HG03432 (cell line): ENCODE results near the gene TMSB10.
"Not testable (repeated sequence)": the region's sequence is repeated elsewhere in the genome, so short reads cannot be mapped to it uniquely, and the experiment has no call there.

Experiments
- ATAC-seq: cut with Tn5 transposase; IDR thresholded peaks from one replicate; pipeline ENCODE4 v1.9.1; 2021; ENCODE audit warnings: mild to moderate bottlenecking, moderate library complexity; ENCODE audit not compliant: unreplicated experiment

Gene TMSB10

GRCh38 chr2:84900971-84901370 lies 4.5 kb upstream of the TMSB10 start:
- no peak for ATAC-seq

GRCh38 chr2:84901593-84902120 lies 3.8 kb upstream of the TMSB10 start:
- ATAC-seq, result no peak

- ATAC-seq, result no peak
Measured at GRCh38 chr2:84902526-84902925, 2.9 kb upstream of the TMSB10 start.

GRCh38 chr2:84904151-84904550 lies 1.3 kb upstream of the TMSB10 start:
- ATAC-seq, result no peak

GRCh38 chr2:84904717-84905174 lies 710 bp upstream of the TMSB10 start:
- no peak for ATAC-seq

- ATAC-seq, result peak; percentile 41
Measured at GRCh38 chr2:84906108-84906899, 848 bp downstream of the TMSB10 start.

- peak; percentile 39 for ATAC-seq
Measured at GRCh38 chr2:84906900-84907714, 1.7 kb downstream of the TMSB10 start.

GRCh38 chr2:84908948-84909713 lies 3.7 kb downstream of the TMSB10 start:
- ATAC-seq, result no peak

GRCh38 chr2:84911135-84911678 lies 5.8 kb downstream of the TMSB10 start:
- no peak for ATAC-seq

- no peak for ATAC-seq
Measured at GRCh38 chr2:84912984-84913383, 7.5 kb downstream of the TMSB10 start.

- ATAC-seq, result no peak
Measured at GRCh38 chr2:84914334-84914733, 8.9 kb downstream of the TMSB10 start.

- not testable (repeated sequence) for ATAC-seq
Measured at GRCh38 chr2:84915675-84916074, 10.2 kb downstream of the TMSB10 start.

GRCh38 chr2:84917821-84918220 lies 12.4 kb downstream of the TMSB10 start:
- not testable (repeated sequence) for ATAC-seq

- no peak for ATAC-seq
Measured at GRCh38 chr2:84918430-84918829, 13.0 kb downstream of the TMSB10 start.

GRCh38 chr2:84919885-84920580 lies 14.6 kb downstream of the TMSB10 start:
- peak; percentile 57 for ATAC-seq

- no peak for ATAC-seq
Measured at GRCh38 chr2:84923009-84923408, 17.6 kb downstream of the TMSB10 start.

- ATAC-seq, result peak; percentile 28
Measured at GRCh38 chr2:84924173-84925106, 19.0 kb downstream of the TMSB10 start.

- peak; percentile 0 for ATAC-seq
Measured at GRCh38 chr2:84925336-84925723, 19.9 kb downstream of the TMSB10 start.
